NCI-H69 (cell line): ENCODE results near the gene MGST1.

Source experiments
- DNase-seq: peaks from one replicate; lab custom pipeline; 2025; lab: John Stamatoyannopoulos, UW

The MGST1 gene

DNA sequence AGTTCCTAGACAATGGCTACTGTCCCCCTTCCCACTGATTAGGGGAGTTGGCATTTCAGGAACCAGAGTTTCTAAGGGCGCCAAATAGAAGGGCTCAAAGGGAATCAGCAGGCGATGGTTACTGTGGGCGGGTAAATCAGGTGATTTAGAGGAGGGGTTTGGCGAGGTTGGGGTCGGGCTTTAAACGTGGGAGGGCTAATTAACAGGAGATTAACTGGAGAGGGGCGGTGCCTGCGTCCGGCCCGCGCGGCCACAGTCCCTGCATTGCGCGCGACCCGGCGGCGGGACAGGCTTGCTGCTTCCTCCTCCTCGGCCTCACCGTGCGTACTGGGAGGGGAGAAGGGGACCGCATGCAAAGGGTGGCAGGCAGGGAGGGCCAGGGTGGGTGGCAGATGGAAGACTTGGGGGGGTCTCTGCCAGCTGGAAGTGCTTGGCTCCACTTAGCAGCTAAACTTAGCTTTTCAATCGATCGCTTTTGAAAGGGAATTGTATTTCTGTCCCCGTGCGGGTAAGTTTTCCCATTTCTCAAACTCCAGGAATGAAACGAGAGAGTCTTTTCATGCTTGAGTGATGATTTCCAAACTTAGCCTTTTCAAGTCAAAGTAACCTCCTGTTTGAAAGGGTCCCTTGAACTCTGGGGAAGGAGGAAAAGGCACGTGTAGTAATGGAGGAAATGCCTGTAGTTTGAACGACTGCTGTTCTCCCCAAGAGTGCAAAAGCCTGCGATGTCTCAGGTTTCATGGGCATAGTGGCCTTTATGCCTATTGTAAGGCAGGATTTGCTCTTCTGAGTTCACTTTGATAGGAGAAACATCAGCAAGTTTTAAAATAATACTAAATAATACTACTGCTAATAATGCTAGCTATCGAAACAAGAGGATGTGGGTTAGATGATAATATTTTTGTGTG lies at the start of gene MGST1:
Gene MGST1 (plus strand): TSS at position 255 of the 908 bp plus-strand sequence. CDS start 6,608 bp downstream, outside the sequence.
- peak; percentile 95 for DNase-seq

- no peak for DNase-seq
These were observed 48.0 kb upstream of the MGST1 start for GRCh38 chr12:16299403-16299802.

GRCh38 chr12:16300122-16300521 lies 47.3 kb upstream of the MGST1 start:
- DNase-seq: no peak

DNA sequence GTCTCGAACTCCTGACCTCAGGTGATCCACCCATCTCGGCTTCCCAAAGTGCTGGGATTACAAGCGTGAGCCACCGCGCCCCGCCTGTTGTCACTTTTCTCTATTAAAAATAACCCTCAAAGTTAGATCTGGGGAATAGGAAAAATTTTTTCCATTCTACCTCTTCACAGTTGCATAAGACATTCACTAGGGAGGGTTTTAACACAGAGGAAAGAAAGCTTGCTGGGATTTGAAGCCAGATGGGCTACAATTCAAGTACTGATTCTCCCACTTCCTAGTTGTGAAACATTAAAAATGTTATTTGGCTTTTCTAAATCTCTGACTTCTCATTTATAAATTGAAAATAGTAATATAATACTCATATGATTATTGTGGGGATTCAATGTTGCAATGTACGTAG lies 46.7 kb upstream of the MGST1 start:
- no peak for DNase-seq

- no peak for DNase-seq
These were observed 43.5 kb upstream of the MGST1 start for GRCh38 chr12:16303939-16304338.

DNA sequence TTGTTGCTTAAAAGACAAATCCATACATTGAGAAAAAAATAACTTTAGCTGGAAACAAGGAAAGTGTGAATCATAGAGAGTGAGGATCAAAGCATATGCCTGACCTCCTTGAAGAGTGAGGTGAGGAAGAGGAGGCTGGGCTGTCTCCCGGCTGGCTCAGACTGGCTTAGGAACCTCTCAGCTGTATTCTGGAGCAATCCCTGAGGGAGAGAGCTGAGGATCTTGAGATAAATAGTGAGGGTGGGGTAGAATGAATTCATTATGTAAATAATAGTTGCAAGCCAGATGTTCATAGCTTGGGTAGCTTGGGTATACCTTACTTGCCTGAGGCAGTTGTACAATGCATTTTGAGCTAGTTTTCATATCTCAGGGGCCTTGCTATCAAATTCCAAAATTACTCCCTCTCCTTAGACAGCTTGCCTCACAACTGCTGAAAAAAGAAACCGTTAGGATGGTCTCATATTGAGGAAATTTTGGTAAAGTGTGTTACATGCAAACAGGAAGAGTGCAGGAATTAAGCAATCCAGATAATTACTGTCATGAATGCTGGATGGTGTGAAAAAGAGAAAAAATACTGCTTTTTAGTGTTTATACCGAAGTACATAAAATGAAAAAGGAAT lies 39.5 kb upstream of the MGST1 start:
- DNase-seq: peak; percentile 94

- DNase-seq: no peak
These were observed 36.5 kb upstream of the MGST1 start for GRCh38 chr12:16310934-16311333.

DNA sequence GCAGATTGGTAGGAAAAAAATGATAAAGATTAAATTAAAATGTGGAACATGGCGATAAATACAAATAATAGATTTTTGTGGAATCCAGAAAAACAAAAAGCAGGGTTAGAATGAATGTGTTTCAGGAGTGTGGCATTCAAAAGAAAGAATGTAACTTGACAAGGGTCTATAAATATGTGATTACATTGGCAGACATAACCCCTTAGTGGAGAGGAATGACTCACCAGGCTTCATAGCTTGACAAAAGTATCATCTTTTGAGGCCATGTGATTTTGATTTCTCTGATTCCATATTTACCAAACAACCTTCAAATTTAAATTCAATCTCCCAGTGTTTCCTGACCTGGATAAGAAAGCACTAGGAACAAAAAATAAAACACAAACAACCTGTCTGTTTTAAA lies 24.4 kb upstream of the MGST1 start:
- DNase-seq: peak; percentile 46

GRCh38 chr12:16323638-16324037 lies 23.8 kb upstream of the MGST1 start:
- peak; percentile 61 for DNase-seq

DNA sequence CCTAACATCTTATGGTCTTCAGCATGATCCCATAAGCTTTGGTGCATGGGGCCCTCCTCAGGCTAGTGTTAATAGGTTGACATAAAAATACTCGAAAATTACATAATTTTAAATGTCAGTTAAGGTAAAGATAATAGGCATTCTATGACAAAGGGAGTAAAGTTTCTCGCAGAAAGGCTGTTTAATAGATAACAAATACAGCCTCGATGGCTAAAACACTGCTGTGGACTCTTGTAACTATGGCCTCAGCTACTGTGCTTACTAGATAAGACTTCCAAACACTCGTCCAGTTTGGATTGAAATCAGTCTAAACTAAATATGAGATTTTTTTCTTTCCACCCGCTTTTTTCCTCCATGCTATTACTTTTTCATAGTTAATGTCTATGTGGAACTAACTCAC lies 23.2 kb upstream of the MGST1 start:
- DNase-seq: peak; percentile 67

GRCh38 chr12:16324772-16325171 lies 22.7 kb upstream of the MGST1 start:
- peak; percentile 95 for DNase-seq

- DNase-seq: peak; percentile 88
These were observed 22.0 kb upstream of the MGST1 start for GRCh38 chr12:16325426-16325825.

DNA sequence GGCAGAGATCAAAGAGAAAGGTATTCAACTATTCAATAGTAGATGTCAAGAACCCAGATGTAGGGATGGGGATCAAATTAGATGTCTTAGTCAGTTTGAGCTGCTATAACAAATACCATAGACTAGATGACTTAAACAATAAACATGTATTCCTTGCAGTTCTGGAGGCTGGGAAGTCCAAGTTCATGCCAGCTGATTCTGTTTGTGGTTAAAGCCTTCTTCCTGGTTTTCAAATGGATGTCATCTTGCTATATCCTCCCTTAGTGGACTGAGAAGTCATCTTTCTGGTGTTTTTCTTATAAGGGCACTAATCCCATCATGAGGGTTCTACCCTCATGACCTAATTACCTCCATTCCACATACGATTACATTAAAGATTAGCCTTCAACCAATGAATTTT lies 19.5 kb upstream of the MGST1 start:
- no peak for DNase-seq

DNA sequence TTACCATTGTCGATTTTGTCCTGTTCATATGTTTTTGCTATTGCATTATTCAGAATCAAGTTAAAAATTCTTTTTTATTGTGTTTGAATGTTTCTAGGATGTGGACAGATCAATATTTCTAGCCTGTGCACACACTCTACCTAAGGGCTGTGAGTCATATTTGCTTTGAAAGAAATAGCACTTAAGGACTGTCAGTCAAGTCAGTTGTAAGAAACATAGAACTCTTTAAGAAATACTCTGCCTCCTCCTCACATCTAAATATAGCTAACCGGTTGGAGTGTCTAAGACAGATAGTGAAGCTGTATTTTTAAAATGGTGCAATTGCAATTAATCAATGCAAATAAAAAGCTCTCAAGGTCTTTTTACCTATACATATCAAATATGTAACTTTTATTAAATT lies 17.9 kb upstream of the MGST1 start:
- peak; percentile 42 for DNase-seq

DNA sequence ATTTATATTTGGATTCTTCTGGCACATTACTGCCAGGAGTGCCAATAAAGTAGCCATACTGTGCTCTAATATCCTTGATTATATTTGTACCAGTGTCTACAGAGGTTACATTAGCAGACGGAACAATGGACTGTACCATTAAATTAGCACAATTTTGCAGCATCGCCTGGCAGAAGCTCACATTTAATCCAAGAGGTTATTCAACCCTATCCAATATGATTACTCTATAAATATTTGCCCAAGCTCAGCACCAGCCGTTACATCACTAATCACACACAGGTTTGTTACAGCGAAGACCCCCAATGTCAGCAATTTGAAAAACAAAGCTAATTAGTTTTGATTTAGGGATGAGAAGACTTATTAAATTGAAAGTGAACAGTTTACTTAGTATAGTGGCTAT lies 16.9 kb upstream of the MGST1 start:
- peak; percentile 96 for DNase-seq

DNA sequence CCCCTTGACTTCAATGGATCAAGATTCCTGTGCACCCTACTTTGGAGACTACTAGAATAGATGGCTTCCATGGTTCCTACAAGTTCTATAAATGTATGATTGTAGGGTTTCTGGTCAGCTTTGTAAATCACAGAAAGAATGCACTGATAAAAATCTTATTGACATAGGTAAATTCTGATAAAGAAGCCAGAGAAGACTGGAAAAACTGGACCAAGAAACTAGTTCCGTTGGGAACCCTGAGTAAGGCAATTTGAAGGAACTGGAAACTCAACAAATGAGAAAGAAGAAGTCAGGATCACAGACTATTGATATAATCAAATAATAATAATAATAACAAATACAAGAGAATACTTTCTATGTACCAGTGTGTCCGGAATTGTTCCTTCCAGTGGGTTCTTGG lies 15.4 kb upstream of the MGST1 start:
- no peak for DNase-seq

DNA sequence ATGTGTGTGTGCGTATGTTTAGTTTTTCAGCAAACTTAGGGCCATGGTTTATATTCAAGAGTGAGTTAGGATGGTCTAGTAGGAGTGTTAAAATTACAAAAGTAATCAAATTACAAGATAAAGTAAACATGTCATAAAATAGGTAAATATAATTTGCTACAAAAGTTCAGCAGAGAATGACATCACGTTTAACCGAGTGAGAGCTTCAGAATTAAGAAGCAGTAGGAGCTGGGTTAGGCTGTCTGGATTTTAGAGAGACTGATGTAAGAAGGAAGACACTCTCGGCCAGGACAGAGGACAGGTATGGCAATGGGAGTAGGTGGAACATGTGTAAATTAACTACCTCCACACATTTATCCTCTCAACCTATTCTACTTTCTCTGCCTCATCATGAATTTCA lies 11.6 kb upstream of the MGST1 start:
- DNase-seq: peak; percentile 19

GRCh38 chr12:16344269-16344668 lies 3.2 kb upstream of the MGST1 start:
- DNase-seq: no peak

- DNase-seq: no peak
These were observed 2.3 kb upstream of the MGST1 start for GRCh38 chr12:16345105-16345504.

GRCh38 chr12:16346958-16347357 lies 487 bp upstream of the MGST1 start:
- DNase-seq: no peak

GRCh38 chr12:16348435-16349130 lies 1.1 kb downstream of the MGST1 start:
- peak; percentile 54 for DNase-seq

DNA sequence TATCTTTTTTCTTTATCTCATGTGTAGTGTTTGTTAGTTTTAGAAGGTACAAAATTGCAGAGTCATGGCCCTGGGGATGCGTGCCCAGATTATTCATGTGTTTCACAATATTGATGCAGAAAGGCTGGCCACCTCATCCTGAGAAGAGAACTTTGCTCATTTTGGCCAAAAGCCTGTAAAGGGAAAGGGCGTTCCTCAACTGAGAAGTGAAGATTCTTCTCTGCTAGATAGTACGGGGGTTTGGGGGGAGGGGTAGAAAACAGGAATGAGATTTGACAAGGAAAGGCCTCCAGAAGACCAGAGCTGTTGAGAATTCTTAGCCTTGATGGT lies 1.7 kb downstream of the MGST1 start:
- DNase-seq: peak; percentile 54

DNA sequence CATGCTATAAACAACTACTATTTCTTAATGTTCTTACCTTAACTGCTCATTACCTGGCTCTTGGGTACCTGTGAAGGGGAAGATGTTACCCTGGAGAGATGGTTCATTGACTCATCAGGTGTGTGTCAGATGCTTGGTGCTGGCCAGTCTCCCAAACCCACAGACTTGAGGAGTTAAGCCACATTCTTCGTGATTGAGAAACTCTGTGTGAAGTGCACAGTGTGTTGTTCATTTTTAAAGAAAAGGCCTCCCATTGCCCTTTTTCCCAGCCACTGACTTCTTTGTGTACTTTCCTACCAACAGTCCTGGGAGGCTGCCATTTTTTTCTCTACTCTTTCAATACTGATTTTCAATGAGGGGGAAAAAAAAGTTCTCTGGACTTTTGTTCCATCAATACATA lies 3.2 kb downstream of the MGST1 start:
- DNase-seq: peak; percentile 25
